ENCODE results near the gene NFATC1.

NFATC1 gene

GRCh38 chr18:79487183-79487800 lies 91.6 kb downstream of the NFATC1 start:
- H3K27me3 ChIP-seq (replicated peaks in 2 of 5; ENCODE audit: control insufficient read depth in 4 of 5, insufficient read depth in 5 of 5, low read length in 4 of 5), result no peaks in the 10 kb centered on the region
- ChIA-PET POLR2A (no interaction called here), CTCF (no interaction called here)
- H3K27ac ChIP-seq (ENCODE audit: insufficient read depth in 1 of 2, low read depth in 1 of 2, low read length in 2 of 2, poor library complexity in 1 of 2, severe bottlenecking in 2 of 2), result no peak overlapping the region
- 98% methylated on average over 41 of the region's 42 CpGs for WGBS (ENCODE audit: insufficient coverage)
- no peaks in the 10 kb centered on the region for H3K9me3 ChIP-seq (ENCODE audit: control extremely low read depth in 1 of 5, control insufficient read depth in 4 of 5, insufficient read depth in 2 of 5, low read depth in 1 of 5, low read length in 4 of 5)
- H3K4me1 ChIP-seq (ENCODE audit: control extremely low read depth in 1 of 4, control insufficient read depth in 4 of 4, insufficient read depth in 4 of 4, low read length in 3 of 4), result peaks cover 0 to 6% (median under 1%) of the 10 kb centered on the region in 4 experiments
- peaks cover 0 to 58% (median 27%) of the 10 kb centered on the region in 4 experiments for H3K36me3 ChIP-seq (ENCODE audit: control insufficient read depth in 4 of 4, insufficient read depth in 4 of 4, low read length in 3 of 4)
- no peak overlapping the region for H3K4me3 ChIP-seq (ENCODE audit: control insufficient read depth in 1 of 7, extremely low read depth in 1 of 7, insufficient read depth in 4 of 7, low read depth in 2 of 7, low read length in 6 of 7)
- no peak for DNase-seq

GRCh38 chr18:79487801-79488201 lies 92.1 kb downstream of the NFATC1 start:
- whole genome bisulfite sequencing (ENCODE audit: insufficient coverage), result 99% methylated on average over 18 of the region's 22 CpGs

GRCh38 chr18:79488311-79489050 lies 92.8 kb downstream of the NFATC1 start:
- Histone ChIP-seq H3K27ac (ENCODE audit: insufficient read depth in 1 of 2, low read depth in 1 of 2, low read length in 2 of 2, poor library complexity in 1 of 2, severe bottlenecking in 2 of 2) (no peak overlapping the region), H3K27me3 (replicated peaks in 2 of 5; ENCODE audit: control insufficient read depth in 4 of 5, insufficient read depth in 5 of 5, low read length in 4 of 5) (no peaks in the 10 kb centered on the region), H3K4me3 (ENCODE audit: control insufficient read depth in 1 of 7, extremely low read depth in 1 of 7, insufficient read depth in 4 of 7, low read depth in 2 of 7, low read length in 6 of 7) (no peak overlapping the region), H3K36me3 (ENCODE audit: control insufficient read depth in 4 of 4, insufficient read depth in 4 of 4, low read length in 3 of 4) (peaks cover 0 to 64% (median 29%) of the 10 kb centered on the region in 4 experiments), H3K9me3 (ENCODE audit: control extremely low read depth in 1 of 5, control insufficient read depth in 4 of 5, insufficient read depth in 2 of 5, low read depth in 1 of 5, low read length in 4 of 5) (peaks cover 0 to 5% (median 2%) of the 10 kb centered on the region in 5 experiments), H3K4me1 (ENCODE audit: control extremely low read depth in 1 of 4, control insufficient read depth in 4 of 4, insufficient read depth in 4 of 4, low read length in 3 of 4) (peaks cover 0 to 6% (median under 1%) of the 10 kb centered on the region in 4 experiments)
- 93% methylated on average over 25 of the region's 26 CpGs for WGBS (ENCODE audit: insufficient coverage)
- ChIA-PET POLR2A (no interaction called here), CTCF (no interaction called here)
- no peak for DNase-seq

More at GRCh38 chr18:79487801-79488201, 92.1 kb downstream of the NFATC1 start:
- H3K27me3 ChIP-seq (replicated peaks in 2 of 5; ENCODE audit: control insufficient read depth in 4 of 5, insufficient read depth in 5 of 5, low read length in 4 of 5), result no peaks in the 10 kb centered on the region
- H3K4me3 ChIP-seq (ENCODE audit: control insufficient read depth in 1 of 7, extremely low read depth in 1 of 7, insufficient read depth in 4 of 7, low read depth in 2 of 7, low read length in 6 of 7), result no peak overlapping the region
- H3K4me1 ChIP-seq (ENCODE audit: control extremely low read depth in 1 of 4, control insufficient read depth in 4 of 4, insufficient read depth in 4 of 4, low read length in 3 of 4), result peaks cover 0 to 6% (median under 1%) of the 10 kb centered on the region in 4 experiments
- H3K9me3 ChIP-seq (ENCODE audit: control extremely low read depth in 1 of 5, control insufficient read depth in 4 of 5, insufficient read depth in 2 of 5, low read depth in 1 of 5, low read length in 4 of 5), result no peaks in the 10 kb centered on the region
- DNase-seq, result no peak
- CTCF ChIA-PET, result no interaction called here
- H3K36me3 ChIP-seq (ENCODE audit: control insufficient read depth in 4 of 4, insufficient read depth in 4 of 4, low read length in 3 of 4), result peaks cover 0 to 59% (median 27%) of the 10 kb centered on the region in 4 experiments
- no peak overlapping the region for H3K27ac ChIP-seq (ENCODE audit: insufficient read depth in 1 of 2, low read depth in 1 of 2, low read length in 2 of 2, poor library complexity in 1 of 2, severe bottlenecking in 2 of 2)
- POLR2A ChIA-PET, result no interaction called here

GRCh38 chr18:79489051-79489898 lies 93.5 kb downstream of the NFATC1 start:
- 97% methylated on average over 31 of the region's 32 CpGs for WGBS (ENCODE audit: insufficient coverage)
- Histone ChIP-seq H3K27me3 (replicated peaks in 2 of 5; ENCODE audit: control insufficient read depth in 4 of 5, insufficient read depth in 5 of 5, low read length in 4 of 5) (no peaks in the 10 kb centered on the region), H3K27ac (ENCODE audit: insufficient read depth in 1 of 2, low read depth in 1 of 2, low read length in 2 of 2, poor library complexity in 1 of 2, severe bottlenecking in 2 of 2) (no peak overlapping the region), H3K36me3 (ENCODE audit: control insufficient read depth in 4 of 4, insufficient read depth in 4 of 4, low read length in 3 of 4) (peaks cover 0 to 71% (median 34%) of the 10 kb centered on the region in 4 experiments), H3K4me1 (ENCODE audit: control extremely low read depth in 1 of 4, control insufficient read depth in 4 of 4, insufficient read depth in 4 of 4, low read length in 3 of 4) (peaks cover 0 to 6% (median under 1%) of the 10 kb centered on the region in 4 experiments), H3K4me3 (ENCODE audit: control insufficient read depth in 1 of 7, extremely low read depth in 1 of 7, insufficient read depth in 4 of 7, low read depth in 2 of 7, low read length in 6 of 7) (no peak overlapping the region), H3K9me3 (ENCODE audit: control extremely low read depth in 1 of 5, control insufficient read depth in 4 of 5, insufficient read depth in 2 of 5, low read depth in 1 of 5, low read length in 4 of 5) (peaks cover 0 to 12% (median 4%) of the 10 kb centered on the region in 5 experiments)
- no peak for DNase-seq
- POLR2A ChIA-PET, result no interaction called here
- CTCF ChIA-PET, result interaction anchor here (1.3 kb wide), 1 partner anchor 32 kb away, joined by 3 read pairs; no protein-coding TSS in a partner anchor

- Histone ChIP-seq H3K36me3 (ENCODE audit: control insufficient read depth in 4 of 4, insufficient read depth in 4 of 4, low read length in 3 of 4) (peaks cover 0 to 71% (median 32%) of the 10 kb centered on the region in 4 experiments), H3K27ac (ENCODE audit: insufficient read depth in 1 of 2, low read depth in 1 of 2, low read length in 2 of 2, poor library complexity in 1 of 2, severe bottlenecking in 2 of 2) (no peak overlapping the region), H3K27me3 (replicated peaks in 2 of 5; ENCODE audit: control insufficient read depth in 4 of 5, insufficient read depth in 5 of 5, low read length in 4 of 5) (no peaks in the 10 kb centered on the region), H3K4me1 (ENCODE audit: control extremely low read depth in 1 of 4, control insufficient read depth in 4 of 4, insufficient read depth in 4 of 4, low read length in 3 of 4) (peaks cover 0 to 6% (median under 1%) of the 10 kb centered on the region in 4 experiments), H3K4me3 (ENCODE audit: control insufficient read depth in 1 of 7, extremely low read depth in 1 of 7, insufficient read depth in 4 of 7, low read depth in 2 of 7, low read length in 6 of 7) (no peak overlapping the region), H3K9me3 (ENCODE audit: control extremely low read depth in 1 of 5, control insufficient read depth in 4 of 5, insufficient read depth in 2 of 5, low read depth in 1 of 5, low read length in 4 of 5) (peaks cover 0 to 15% (median 4%) of the 10 kb centered on the region in 5 experiments)
- DNase-seq, result peak in 1 of 3 donors; percentile 18
- 69% methylated on average over 7 of the region's 16 CpGs for WGBS (ENCODE audit: insufficient coverage)
- POLR2A ChIA-PET, result no interaction called here
- CTCF ChIA-PET, result interaction anchor here (1.3 kb wide), 1 partner anchor 33 kb away, joined by 3 read pairs; no protein-coding TSS in a partner anchor
These were observed 94.3 kb downstream of the NFATC1 start for GRCh38 chr18:79489899-79490625.

- Histone ChIP-seq H3K4me3 (ENCODE audit: control insufficient read depth in 1 of 7, extremely low read depth in 1 of 7, insufficient read depth in 4 of 7, low read depth in 2 of 7, low read length in 6 of 7) (no peak overlapping the region), H3K27me3 (replicated peaks in 2 of 5; ENCODE audit: control insufficient read depth in 4 of 5, insufficient read depth in 5 of 5, low read length in 4 of 5) (no peaks in the 10 kb centered on the region), H3K36me3 (ENCODE audit: control insufficient read depth in 4 of 4, insufficient read depth in 4 of 4, low read length in 3 of 4) (peaks cover 0 to 75% (median 33%) of the 10 kb centered on the region in 4 experiments), H3K27ac (ENCODE audit: insufficient read depth in 1 of 2, low read depth in 1 of 2, low read length in 2 of 2, poor library complexity in 1 of 2, severe bottlenecking in 2 of 2) (no peak overlapping the region), H3K9me3 (ENCODE audit: control extremely low read depth in 1 of 5, control insufficient read depth in 4 of 5, insufficient read depth in 2 of 5, low read depth in 1 of 5, low read length in 4 of 5) (peaks cover 0 to 16% (median 6%) of the 10 kb centered on the region in 5 experiments), H3K4me1 (ENCODE audit: control extremely low read depth in 1 of 4, control insufficient read depth in 4 of 4, insufficient read depth in 4 of 4, low read length in 3 of 4) (peaks cover 0 to 6% (median 0%) of the 10 kb centered on the region in 4 experiments)
- DNase-seq, result no peak
- CTCF ChIA-PET, result no interaction called here
- POLR2A ChIA-PET, result no interaction called here
- WGBS (ENCODE audit: insufficient coverage), result 86% methylated on average over 19 of the region's 22 CpGs
These were observed 94.9 kb downstream of the NFATC1 start for GRCh38 chr18:79490626-79491041.
